ENCODE results near the gene MAP3K20. TPM values are rescaled to one million over a fixed set of nuclear protein-coding genes. Genes with fewer than 3 reads are reported as not detected.

The MAP3K20 gene
- total RNA-seq, 4 donors from 2014 or later, result 6.8 to 32.2 (median 15.3) TPM

GRCh38 chr2:173196080-173196479 is 120.4 kb downstream of the MAP3K20 start:
- H3K4me3 ChIP-seq, result no peak overlapping the region
- DNase-seq, result no peak
- TF ChIP-seq POLR2A (IDR thresholded peaks at IDR 0.05) (no peak), CTCF (IDR thresholded peaks at IDR 0.05) (no peak)
- no peaks in the 10 kb centered on the region for H3K27me3 ChIP-seq
- no peaks in the 10 kb centered on the region for H3K4me1 ChIP-seq
- H3K9me3 ChIP-seq, result no peaks in the 10 kb centered on the region
- no peak overlapping the region for H3K27ac ChIP-seq
- peaks cover 0 to 6% (median 0%) of the 10 kb centered on the region in 3 donors for H3K36me3 ChIP-seq

- H3K4me1 ChIP-seq, result no peaks in the 10 kb centered on the region
- no peaks in the 10 kb centered on the region for H3K27me3 ChIP-seq
- H3K4me3 ChIP-seq, result no peak overlapping the region
- DNase-seq, result no peak
- H3K9me3 ChIP-seq, result no peaks in the 10 kb centered on the region
- H3K36me3 ChIP-seq, result peaks cover 0 to 6% (median 0%) of the 10 kb centered on the region in 3 donors
- no peak overlapping the region for H3K27ac ChIP-seq
- TF ChIP-seq POLR2A (IDR thresholded peaks at IDR 0.05) (no peak), CTCF (IDR thresholded peaks at IDR 0.05) (no peak)
Observed at GRCh38 chr2:173196638-173197037, 121.0 kb downstream of the MAP3K20 start.

- no peak overlapping the region for H3K4me3 ChIP-seq
- TF ChIP-seq CTCF (IDR thresholded peaks at IDR 0.05) (no peak), POLR2A (IDR thresholded peaks at IDR 0.05) (no peak)
Observed at GRCh38 chr2:173198327-173198726, 122.7 kb downstream of the MAP3K20 start.

GRCh38 chr2:173199294-173199693 is 123.6 kb downstream of the MAP3K20 start:
- H3K36me3 ChIP-seq, result peaks cover 0 to 6% (median 0%) of the 10 kb centered on the region in 3 donors
- no peaks in the 10 kb centered on the region for H3K4me1 ChIP-seq
- DNase-seq, result no peak
- no peak overlapping the region for H3K4me3 ChIP-seq
- H3K27ac ChIP-seq, result no peak overlapping the region
- no peaks in the 10 kb centered on the region for H3K9me3 ChIP-seq
- no peak for TF ChIP-seq CTCF (IDR thresholded peaks at IDR 0.05)
- no peak for TF ChIP-seq POLR2A (IDR thresholded peaks at IDR 0.05)
- H3K27me3 ChIP-seq, result no peaks in the 10 kb centered on the region

More at GRCh38 chr2:173198327-173198726, 122.7 kb downstream of the MAP3K20 start:
- no peaks in the 10 kb centered on the region for H3K27me3 ChIP-seq
- no peak for DNase-seq
- no peaks in the 10 kb centered on the region for H3K4me1 ChIP-seq
- peaks cover 0 to 6% (median 0%) of the 10 kb centered on the region in 3 donors for H3K36me3 ChIP-seq
- no peak overlapping the region for H3K27ac ChIP-seq
- no peaks in the 10 kb centered on the region for H3K9me3 ChIP-seq

GRCh38 chr2:173202570-173202969 is 126.9 kb downstream of the MAP3K20 start:
- no peak for TF ChIP-seq POLR2A (IDR thresholded peaks at IDR 0.05)
- no peak for TF ChIP-seq CTCF (IDR thresholded peaks at IDR 0.05)
- Histone ChIP-seq H3K27ac (no peak overlapping the region), H3K4me1 (no peaks in the 10 kb centered on the region)

GRCh38 chr2:173204316-173204715 is 128.7 kb downstream of the MAP3K20 start:
- no peaks in the 10 kb centered on the region for H3K36me3 ChIP-seq
- DNase-seq, result no peak
- no peaks in the 10 kb centered on the region for H3K4me1 ChIP-seq
- H3K27ac ChIP-seq, result peak overlapping the region in 1 of 4 donors; percentile 35
- H3K27me3 ChIP-seq, result no peaks in the 10 kb centered on the region
- no peak overlapping the region for H3K4me3 ChIP-seq
- H3K9me3 ChIP-seq, result no peaks in the 10 kb centered on the region
- TF ChIP-seq CTCF (IDR thresholded peaks at IDR 0.05), result no peak
- no peak for TF ChIP-seq POLR2A (IDR thresholded peaks at IDR 0.05)

More at GRCh38 chr2:173202570-173202969, 126.9 kb downstream of the MAP3K20 start:
- Histone ChIP-seq H3K4me3 (no peak overlapping the region), H3K36me3 (peaks cover 0 to 6% (median 0%) of the 10 kb centered on the region in 3 donors), H3K9me3 (no peaks in the 10 kb centered on the region), H3K27me3 (no peaks in the 10 kb centered on the region)
- no peak for DNase-seq

Measured in Peyer's patch (tissue), 4 donors.